Measurements from ENCODE around the gene MLH3. TPM values are rescaled to one million over a fixed set of nuclear protein-coding genes. Genes with fewer than 3 reads are reported as not detected.

MLH3 gene
- total and polyA plus RNA-seq, 2 experiments from 2014 or later: 10.8 to 12.3 TPM

DNA sequence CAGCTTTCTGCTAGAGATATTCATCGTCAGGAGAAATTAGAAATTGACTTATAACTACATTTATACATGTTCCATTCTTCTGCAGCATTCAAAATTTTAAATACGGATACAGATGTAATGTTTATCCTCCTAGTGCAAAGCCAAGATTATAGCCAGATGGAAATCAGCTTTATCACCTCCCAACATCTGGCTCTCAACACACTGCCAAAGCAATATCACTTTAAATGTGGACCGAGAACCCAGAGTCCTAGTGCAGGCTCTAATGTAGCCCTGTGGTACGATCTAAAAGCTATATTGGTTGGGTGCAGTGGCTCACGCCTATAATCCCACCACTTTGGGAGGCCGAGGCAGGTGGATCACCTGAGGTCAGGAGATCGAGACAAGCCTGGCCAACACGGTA lies 6.5 kb downstream of the MLH3 start:
- WGBS, 2 experiments (ENCODE audit: low coverage in 1 of 2, low lambda C conversion rate in 2 of 2, missing lambda C conversion rate in 2 of 2): 42 to 47% methylated on average over 8 of the region's 8 CpGs
- Histone ChIP-seq H3K9me2 (ENCODE audit: insufficient read depth) (no peaks in the 10 kb centered on the region), H3K4me2 (ENCODE audit: unreplicated experiment) (peak overlapping the region; percentile 48)

DNA sequence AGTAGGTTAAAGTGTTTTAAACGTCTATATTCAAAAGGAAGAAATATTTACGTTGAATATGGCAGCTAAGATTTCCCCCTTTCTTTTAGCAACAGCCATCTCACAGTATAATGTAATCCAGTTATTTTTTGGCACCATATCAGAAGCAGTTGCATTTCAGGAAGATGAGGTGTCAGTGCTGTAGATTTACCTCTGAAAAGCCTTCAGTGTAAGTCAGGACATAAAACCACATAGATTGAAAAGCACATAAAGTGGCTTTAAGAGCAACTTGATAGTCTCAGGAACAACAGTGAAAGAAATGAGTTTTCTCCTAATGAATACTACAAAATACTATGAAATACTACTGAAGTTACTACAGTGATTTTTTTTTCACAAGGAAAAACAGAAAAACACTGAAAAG lies 6.9 kb downstream of the MLH3 start:
- H3K79me2 ChIP-seq (ENCODE audit: insufficient read depth): peaks cover 28% of the 10 kb centered on the region; the same call in 1 of the 2 replicates
- no peak overlapping the region for H2AFZ ChIP-seq
- no peaks in the 10 kb centered on the region for H3K27me3 ChIP-seq (replicated peaks; ENCODE audit: insufficient read depth)
- 44 to 48% methylated on average over 2 of the region's 2 CpGs for WGBS, 2 experiments (ENCODE audit: low coverage in 1 of 2, low lambda C conversion rate in 2 of 2, missing lambda C conversion rate in 2 of 2)
- no peaks in the 10 kb centered on the region for H3K9me2 ChIP-seq (ENCODE audit: insufficient read depth)
- peak overlapping the region; percentile 48 for H3K4me2 ChIP-seq (ENCODE audit: unreplicated experiment)
- 0 out of 2 replicates have a peak overlapping the region, but pooled peaks have one; percentile 1 for H3K4me3 ChIP-seq
- in situ Hi-C loops (cut with MboI): no loop called here
- peaks cover 7% of the 10 kb centered on the region; the same call in 1 of the 2 replicates for H3K36me3 ChIP-seq (ENCODE audit: low read depth)
- peaks cover 39% of the 10 kb centered on the region for H3F3A ChIP-seq (ENCODE audit: insufficient read depth)
- DNase-seq: peak; percentile 75
- H3K9me3 ChIP-seq (ENCODE audit: low read depth): no peaks in the 10 kb centered on the region
- 0 out of 2 replicates have a peak overlapping the region, but pooled peaks have one; percentile 3 for H3K9ac ChIP-seq
- no peaks in the 10 kb centered on the region for H4K20me1 ChIP-seq (ENCODE audit: insufficient read depth)
- no peak for TF ChIP-seq EZH2 (IDR thresholded peaks at IDR 0.05; ENCODE audit: insufficient read depth, poor library complexity, severe bottlenecking)
- no peak for TF ChIP-seq EZH2phosphoT487 (IDR thresholded peaks at IDR 0.05; ENCODE audit: insufficient read depth, low read depth)
- H3K27ac ChIP-seq: peak overlapping the region; percentile 6; the same call in 1 of the 2 replicates
- H3K4me1 ChIP-seq (ENCODE audit: insufficient read depth): peaks cover 52% of the 10 kb centered on the region

More for the DNA sequence above, 6.5 kb downstream of the MLH3 start:
- 0 out of 2 replicates have a peak overlapping the region, but pooled peaks have one; percentile 1 for H3K4me3 ChIP-seq
- peak overlapping the region; percentile 6; the same call in 1 of the 2 replicates for H3K27ac ChIP-seq
- in situ Hi-C loops (cut with MboI): no loop called here
- peaks cover 28% of the 10 kb centered on the region; the same call in 1 of the 2 replicates for H3K79me2 ChIP-seq (ENCODE audit: insufficient read depth)
- peaks cover 56% of the 10 kb centered on the region for H3K4me1 ChIP-seq (ENCODE audit: insufficient read depth)
- no peaks in the 10 kb centered on the region for H3K9me3 ChIP-seq (ENCODE audit: low read depth)
- 0 out of 2 replicates have a peak overlapping the region, but pooled peaks have one; percentile 3 for H3K9ac ChIP-seq
- H3K27me3 ChIP-seq (replicated peaks; ENCODE audit: insufficient read depth): no peaks in the 10 kb centered on the region
- TF ChIP-seq EZH2phosphoT487 (IDR thresholded peaks at IDR 0.05; ENCODE audit: insufficient read depth, low read depth) (no peak), EZH2 (IDR thresholded peaks at IDR 0.05; ENCODE audit: insufficient read depth, poor library complexity, severe bottlenecking) (no peak)
- no peak overlapping the region for H2AFZ ChIP-seq
- peaks cover 44% of the 10 kb centered on the region for H3F3A ChIP-seq (ENCODE audit: insufficient read depth)
- H3K36me3 ChIP-seq (ENCODE audit: low read depth): peaks cover 7% of the 10 kb centered on the region; the same call in 1 of the 2 replicates
- DNase-seq: no peak
- no peaks in the 10 kb centered on the region for H4K20me1 ChIP-seq (ENCODE audit: insufficient read depth)

DNA sequence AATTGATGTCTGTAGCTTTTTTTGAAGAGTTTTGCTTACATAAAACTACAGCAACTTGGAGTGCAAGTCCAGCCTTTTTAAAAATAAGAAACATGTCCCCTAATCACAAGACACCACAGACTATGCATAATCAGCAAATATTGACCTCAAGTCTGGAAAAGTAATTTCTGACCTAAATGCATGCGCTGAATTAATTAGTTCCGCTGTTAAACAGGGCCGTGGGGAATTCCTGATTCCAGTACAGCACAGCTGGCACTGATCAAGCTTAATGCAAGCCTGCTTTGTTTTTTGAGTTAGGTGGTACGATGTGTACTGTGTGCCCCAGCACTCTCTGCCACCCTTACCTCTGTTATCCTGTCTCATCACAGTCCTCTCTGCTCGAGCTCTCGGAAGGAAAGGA lies 9.2 kb downstream of the MLH3 start:
- H3K27ac ChIP-seq: no peak overlapping the region

DNA sequence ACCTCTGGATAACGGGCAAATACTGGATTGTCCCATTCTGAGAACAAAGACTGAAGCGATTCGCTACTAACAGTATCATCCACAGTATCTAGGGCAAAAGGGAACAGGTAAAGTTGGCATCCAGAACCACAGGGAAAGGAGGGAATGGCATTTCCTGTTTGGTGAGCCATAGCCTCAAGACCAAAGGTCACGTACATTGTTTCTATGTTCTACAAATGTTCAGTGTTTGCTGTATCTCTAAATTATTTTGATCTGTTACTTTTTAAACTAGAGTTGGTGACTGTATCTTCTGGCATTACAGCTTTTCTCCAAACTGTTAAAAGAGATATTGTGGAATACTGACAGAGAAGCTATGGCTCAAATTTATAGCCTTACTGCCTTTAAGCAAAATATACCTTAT lies 9.7 kb downstream of the MLH3 start:
- H2AFZ ChIP-seq: no peak overlapping the region
- H3K9me2 ChIP-seq (ENCODE audit: insufficient read depth): no peaks in the 10 kb centered on the region
- peaks cover 11% of the 10 kb centered on the region; the same call in 1 of the 2 replicates for H3K36me3 ChIP-seq (ENCODE audit: low read depth)
- peaks cover 28% of the 10 kb centered on the region; the same call in 1 of the 2 replicates for H3K79me2 ChIP-seq (ENCODE audit: insufficient read depth)
- WGBS, 2 experiments (ENCODE audit: low coverage in 1 of 2, low lambda C conversion rate in 2 of 2, missing lambda C conversion rate in 2 of 2): 86 to 92% methylated on average over 4 of the region's 4 CpGs
- TF ChIP-seq EZH2phosphoT487 (IDR thresholded peaks at IDR 0.05; ENCODE audit: insufficient read depth, low read depth) (no peak), EZH2 (IDR thresholded peaks at IDR 0.05; ENCODE audit: insufficient read depth, poor library complexity, severe bottlenecking) (no peak)
- H3K4me3 ChIP-seq: no peak overlapping the region
- no peaks in the 10 kb centered on the region for H3K27me3 ChIP-seq (replicated peaks; ENCODE audit: insufficient read depth)
- H3F3A ChIP-seq (ENCODE audit: insufficient read depth): peaks cover 12% of the 10 kb centered on the region; the same call in 1 of the 2 replicates
- H3K4me1 ChIP-seq (ENCODE audit: insufficient read depth): peaks cover 25% of the 10 kb centered on the region
- no peaks in the 10 kb centered on the region for H3K9me3 ChIP-seq (ENCODE audit: low read depth)
- no peak overlapping the region for H3K9ac ChIP-seq
- no peak overlapping the region for H3K27ac ChIP-seq
- in situ Hi-C loops (cut with MboI): no loop called here
- no peak for DNase-seq
- no peaks in the 10 kb centered on the region for H4K20me1 ChIP-seq (ENCODE audit: insufficient read depth)
- H3K4me2 ChIP-seq (ENCODE audit: unreplicated experiment): no peak overlapping the region

More for the DNA sequence above, 9.2 kb downstream of the MLH3 start:
- H3K36me3 ChIP-seq (ENCODE audit: low read depth): peaks cover 11% of the 10 kb centered on the region; the same call in 1 of the 2 replicates
- TF ChIP-seq EZH2 (IDR thresholded peaks at IDR 0.05; ENCODE audit: insufficient read depth, poor library complexity, severe bottlenecking) (no peak), EZH2phosphoT487 (IDR thresholded peaks at IDR 0.05; ENCODE audit: insufficient read depth, low read depth) (no peak)
- H3K9me2 ChIP-seq (ENCODE audit: insufficient read depth): no peaks in the 10 kb centered on the region
- 33% methylated on average over 6 of the region's 6 CpGs for WGBS, 2 experiments (ENCODE audit: low coverage in 1 of 2, low lambda C conversion rate in 2 of 2, missing lambda C conversion rate in 2 of 2)
- H3F3A ChIP-seq (ENCODE audit: insufficient read depth): peaks cover 17% of the 10 kb centered on the region
- no peaks in the 10 kb centered on the region for H3K9me3 ChIP-seq (ENCODE audit: low read depth)
- H3K9ac ChIP-seq: no peak overlapping the region
- H3K4me2 ChIP-seq (ENCODE audit: unreplicated experiment): no peak overlapping the region
- H3K79me2 ChIP-seq (ENCODE audit: insufficient read depth): peaks cover 28% of the 10 kb centered on the region; the same call in 1 of the 2 replicates
- H3K4me3 ChIP-seq: no peak overlapping the region
- H4K20me1 ChIP-seq (ENCODE audit: insufficient read depth): no peaks in the 10 kb centered on the region
- in situ Hi-C loops (cut with MboI): no loop called here
- H3K27me3 ChIP-seq (replicated peaks; ENCODE audit: insufficient read depth): no peaks in the 10 kb centered on the region
- DNase-seq: no peak
- peaks cover 29% of the 10 kb centered on the region for H3K4me1 ChIP-seq (ENCODE audit: insufficient read depth)
- H2AFZ ChIP-seq: no peak overlapping the region
